ENCODE measurements around the gene ZDHHC3.

- no peak for TF ChIP-seq GATA3 (IDR thresholded peaks at IDR 0.05; ENCODE audit: low read depth, low read length)
- no peak for TF ChIP-seq GATA2 (IDR thresholded peaks at IDR 0.05; ENCODE audit: low read depth, low read length)
Measured at GRCh38 chr3:44887101-44887500, 88.9 kb downstream of the ZDHHC3 start.
